Upper lobe of right lung (tissue), 1 donor: ENCODE measurements around the gene WDR49. TPM values are rescaled to one million over a fixed set of nuclear protein-coding genes. Genes with fewer than 3 reads are reported as not detected.

Source experiments
- ATAC-seq: fragments of 200-7000 bp; cut with Tn5 transposase; one replicate; pipeline ENCODE4 v1.9.1; 2020; ENCODE audit warnings: mild to moderate bottlenecking, moderate library complexity
- DNase-seq: peaks from one replicate; pipeline ENCODE4 v3.0.0-alpha.2; 2020
- H3K27ac ChIP-seq: fragments of 200-600 bp; one replicate; pipeline ENCODE4 v1.8.0; 2022
- H3K27me3 ChIP-seq: fragments of 200-600 bp; one replicate; pipeline ENCODE4 v1.8.0; 2022; ENCODE audit warnings: mild to moderate bottlenecking
- H3K36me3 ChIP-seq: fragments of 200-600 bp; one replicate; pipeline ENCODE4 v1.8.0; 2022
- H3K4me1 ChIP-seq: fragments of 200-600 bp; one replicate; pipeline ENCODE4 v1.8.0; 2022
- H3K4me3 ChIP-seq: fragments of 200-600 bp; one replicate; pipeline ENCODE4 v1.8.0; 2022; ENCODE audit warnings: mild to moderate bottlenecking
- H3K9me3 ChIP-seq: fragments of 200-600 bp; one replicate; pipeline ENCODE4 v1.8.0; 2022
- CTCF ChIP-seq: fragments of 200-600 bp; IDR thresholded peaks from one replicate; pipeline ENCODE4 v1.8.0; 2022; ENCODE audit warnings: antibody characterized with exemption
- intact Hi-C: fragments of 100-400 bp; cut with DNase I; formaldehyde crosslinking; loops from one replicate; pipeline ENCODE4 v1.11.0; 2022
- long read RNA-seq: library from polyadenylated mRNA; unstranded; transcript quantifications from one replicate; pipeline ENCODE4 v2.0.0, GENCODE V29; 2021
- total RNA-seq: library from RNA; stranded (reverse); fragmentation: NEBNext Ultra II Directional; extraction: Animal tissue kit (Norgen Biotek cat#: 25700); gene quantifications from one replicate; pipeline ENCODE4 v1.2.1, GENCODE V29; 2021
- donor health status: DM: no; HTN: yes; CAD: no; lungs with severe emphysema.

Gene WDR49
- 1.2 TPM for total RNA-seq
- long read RNA-seq: 0 reads

GRCh38 chr3:167653760-167654159, at the start of gene WDR49:
WDR49 (minus strand) TSS chr3:167653942; CDS start chr3:167653425, 517 bp downstream.
- DNase-seq (no peak), ATAC-seq (peak; percentile 74)
- TF ChIP-seq CTCF: no peak
- Histone ChIP-seq H3K27ac (no peak within 1 kb of the TSS), H3K36me3 (no peaks in the 10 kb centered on the region), H3K4me3 (no peak within 1 kb of the TSS), H3K9me3 (no peaks in the 10 kb centered on the region), H3K27me3 (no peaks in the 10 kb centered on the region), H3K4me1 (no peaks in the 10 kb centered on the region)
- intact Hi-C loops: no loop called here

GRCh38 chr3:167700926-167701325, 47.2 kb upstream of the WDR49 start:
- no peak for TF ChIP-seq CTCF
- Histone ChIP-seq H3K27ac (no peak overlapping the region), H3K27me3 (no peaks in the 10 kb centered on the region), H3K36me3 (peaks cover 44% of the 10 kb centered on the region), H3K4me3 (no peak overlapping the region), H3K4me1 (no peaks in the 10 kb centered on the region), H3K9me3 (no peaks in the 10 kb centered on the region)
- DNase-seq (no peak), ATAC-seq (no peak)
- intact Hi-C loops: no loop called here

GRCh38 chr3:167700046-167700445, 46.3 kb upstream of the WDR49 start:
- DNase-seq (no peak), ATAC-seq (no peak)
- Histone ChIP-seq H3K9me3 (no peaks in the 10 kb centered on the region), H3K27me3 (no peaks in the 10 kb centered on the region), H3K27ac (no peak overlapping the region), H3K4me1 (no peaks in the 10 kb centered on the region), H3K36me3 (peaks cover 53% of the 10 kb centered on the region), H3K4me3 (no peak overlapping the region)
- intact Hi-C loops: no loop called here
- no peak for TF ChIP-seq CTCF

- no peaks in the 10 kb centered on the region for H3K9me3 ChIP-seq
- H3K4me3 ChIP-seq: no peak overlapping the region
- no peak overlapping the region for H3K27ac ChIP-seq
- peaks cover 5% of the 10 kb centered on the region for H3K4me1 ChIP-seq
- DNase-seq (no peak), ATAC-seq (no peak)
- TF ChIP-seq CTCF: no peak
- intact Hi-C loops: no loop called here
- no peaks in the 10 kb centered on the region for H3K27me3 ChIP-seq
- peaks cover 53% of the 10 kb centered on the region for H3K36me3 ChIP-seq
These were observed 40.4 kb upstream of the WDR49 start for GRCh38 chr3:167694121-167694520.

- peaks cover 66% of the 10 kb centered on the region for H3K36me3 ChIP-seq
- TF ChIP-seq CTCF: no peak
- H3K9me3 ChIP-seq: no peaks in the 10 kb centered on the region
- H3K27ac ChIP-seq: no peak overlapping the region
- no peaks in the 10 kb centered on the region for H3K27me3 ChIP-seq
- ATAC-seq: no peak
- DNase-seq: no peak
- no peak overlapping the region for H3K4me3 ChIP-seq
- intact Hi-C loops: no loop called here
- H3K4me1 ChIP-seq: peaks cover 5% of the 10 kb centered on the region
These were observed 37.6 kb upstream of the WDR49 start for GRCh38 chr3:167691366-167691765.

GRCh38 chr3:167684388-167684993, 30.7 kb upstream of the WDR49 start:
- Histone ChIP-seq H3K4me1 (no peaks in the 10 kb centered on the region), H3K27ac (no peak overlapping the region), H3K36me3 (peaks cover 60% of the 10 kb centered on the region), H3K27me3 (no peaks in the 10 kb centered on the region), H3K4me3 (no peak overlapping the region), H3K9me3 (no peaks in the 10 kb centered on the region)
- DNase-seq (no peak), ATAC-seq (peak; percentile 78)
- TF ChIP-seq CTCF: peak; percentile 89
- intact Hi-C loops: no loop called here
